ENCODE data around the gene RTKN.
"Not testable (repeated sequence)": the region's sequence is repeated elsewhere in the genome, so short reads cannot be mapped to it uniquely, and the experiment has no call there.

Gene RTKN

GRCh38 chr2:74460187-74460586 lies 18.4 kb upstream of the RTKN start:
- ATAC-seq: not testable (repeated sequence)

DNA sequence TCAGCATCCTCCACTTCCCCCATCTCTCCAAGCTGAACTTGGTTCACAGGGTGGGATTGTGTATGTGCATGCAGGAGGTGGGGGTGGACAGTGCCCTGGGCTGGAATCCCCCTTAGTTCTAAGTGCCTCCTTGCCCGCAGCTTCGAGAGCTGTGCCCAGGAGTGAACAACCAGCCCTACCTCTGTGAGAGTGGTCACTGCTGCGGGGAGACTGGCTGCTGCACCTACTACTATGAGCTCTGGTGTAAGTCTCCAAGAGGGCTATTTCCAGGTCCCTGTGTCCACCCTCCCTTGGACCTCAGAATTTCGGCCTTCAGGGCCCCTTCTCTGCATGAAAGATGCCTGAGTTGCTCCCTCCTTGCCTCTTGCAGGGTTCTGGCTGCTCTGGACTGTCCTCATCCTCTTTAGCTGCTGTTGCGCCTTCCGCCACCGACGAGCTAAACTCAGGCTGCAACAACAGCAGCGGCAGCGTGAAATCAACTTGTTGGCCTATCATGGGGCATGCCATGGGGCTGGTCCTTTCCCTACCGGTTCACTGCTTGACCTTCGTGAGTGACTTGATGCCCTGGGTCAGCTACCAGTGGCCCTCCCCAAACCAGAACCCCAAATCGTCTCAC lies 17.9 kb upstream of the RTKN start:
- ATAC-seq: not testable (repeated sequence)

GRCh38 chr2:74458938-74459363 lies 17.2 kb upstream of the RTKN start:
- ATAC-seq: no peak

DNA sequence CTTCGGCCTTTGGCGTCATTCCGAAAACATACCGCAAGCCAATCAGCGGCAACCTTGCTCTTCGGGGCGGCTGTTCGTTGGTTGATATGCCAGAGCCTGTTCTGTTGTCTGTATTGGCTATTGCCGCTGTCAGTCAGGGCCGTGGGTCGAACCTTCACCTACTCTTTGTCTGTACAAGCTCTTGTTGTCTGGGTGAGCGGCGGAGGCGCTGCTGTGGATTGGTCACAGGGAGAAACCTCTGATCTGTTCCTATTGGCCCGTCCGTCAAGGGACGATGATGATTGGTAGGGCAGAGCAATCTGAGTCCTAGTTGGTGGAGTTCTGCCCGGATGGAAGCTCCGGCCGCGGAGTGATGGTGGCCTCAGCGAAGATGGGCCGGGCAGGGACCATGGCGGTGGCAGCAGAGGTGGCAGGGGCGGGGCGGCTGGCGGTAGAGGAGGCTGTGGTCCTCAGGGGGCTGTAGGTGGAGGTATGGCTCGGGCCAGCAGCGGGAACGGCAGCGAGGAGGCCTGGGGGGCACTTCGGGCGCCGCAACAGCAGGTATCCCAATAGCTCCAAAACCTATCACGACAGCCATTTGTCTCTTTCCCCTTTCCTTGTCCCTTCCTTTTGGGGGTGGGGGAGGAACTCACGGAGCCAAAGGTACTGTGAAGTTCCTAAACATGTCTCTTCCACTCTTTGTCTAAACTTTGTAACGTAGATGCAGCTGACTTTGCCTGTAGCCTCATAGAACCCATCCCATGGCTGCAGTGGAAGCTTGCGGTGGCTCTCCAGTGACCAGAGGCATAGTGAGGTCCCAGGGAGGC lies 16.6 kb upstream of the RTKN start, which contains the start of gene WBP1:
Gene WBP1, plus strand, starts transcription at position 307 of the 806 bp plus-strand sequence. Its CDS starts 165 bp downstream, at position 472.
- peak; percentile 87 to 91 for ATAC-seq

GRCh38 chr2:74457549-74458131 lies 15.9 kb upstream of the RTKN start:
- peak; percentile 18 to 23 for ATAC-seq

- no peak for ATAC-seq
These were observed 15.4 kb upstream of the RTKN start for GRCh38 chr2:74457129-74457548.

GRCh38 chr2:74454654-74455511 lies 13.1 kb upstream of the RTKN start, which contains the start of gene INO80B:
TSS of gene INO80B (plus strand) at chr2:74455087. CDS start at chr2:74455117, 30 bp downstream.
- ATAC-seq: peak; percentile 45 to 54

DNA sequence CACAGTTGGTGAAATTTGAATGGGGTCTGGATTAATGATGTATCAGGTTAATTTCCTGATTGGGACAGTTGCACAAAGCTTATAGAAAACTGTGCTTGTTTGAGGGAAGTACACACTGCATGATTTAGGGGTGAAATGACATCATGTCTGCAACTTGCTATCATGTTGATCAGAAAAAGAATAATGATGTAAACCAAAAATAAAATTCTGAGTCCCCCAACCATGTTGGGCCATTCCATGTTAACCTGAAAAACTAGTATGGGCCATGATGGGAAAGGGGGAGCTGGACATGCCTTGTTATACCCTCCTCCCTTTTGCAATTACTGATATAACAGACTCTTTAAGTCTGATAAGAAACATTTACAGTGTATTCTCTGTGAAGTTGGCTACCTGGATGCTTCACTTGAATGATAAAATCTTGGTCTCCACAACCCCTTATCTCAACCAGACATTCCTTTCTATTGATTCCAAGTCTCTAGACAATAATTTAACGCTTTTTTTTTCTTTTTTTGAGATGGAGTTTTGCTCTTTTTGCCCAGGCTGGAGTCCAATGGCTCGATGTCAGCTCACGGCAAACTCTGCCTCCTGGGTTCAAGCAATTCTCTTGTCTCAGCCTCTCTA lies 8.9 kb upstream of the RTKN start:
- no peak for ATAC-seq

DNA sequence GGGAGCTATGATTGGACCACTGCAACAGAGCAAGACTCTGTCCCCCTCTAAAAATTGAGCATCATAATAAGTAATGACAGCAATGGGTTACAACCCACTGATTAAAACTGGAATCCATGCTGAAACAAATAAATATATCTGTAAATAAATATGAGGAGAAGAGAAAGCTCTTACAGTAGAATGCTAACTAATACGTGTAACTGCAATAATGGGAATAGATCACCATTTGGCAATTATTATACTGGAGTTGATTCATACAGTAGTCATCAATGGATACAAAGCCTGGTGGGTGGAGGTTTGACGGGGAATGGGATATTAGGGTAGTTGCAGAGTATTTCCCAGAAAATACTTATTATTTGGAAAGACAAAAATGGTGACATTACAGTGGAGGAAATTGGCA lies 7.0 kb upstream of the RTKN start:
- ATAC-seq: no peak

DNA sequence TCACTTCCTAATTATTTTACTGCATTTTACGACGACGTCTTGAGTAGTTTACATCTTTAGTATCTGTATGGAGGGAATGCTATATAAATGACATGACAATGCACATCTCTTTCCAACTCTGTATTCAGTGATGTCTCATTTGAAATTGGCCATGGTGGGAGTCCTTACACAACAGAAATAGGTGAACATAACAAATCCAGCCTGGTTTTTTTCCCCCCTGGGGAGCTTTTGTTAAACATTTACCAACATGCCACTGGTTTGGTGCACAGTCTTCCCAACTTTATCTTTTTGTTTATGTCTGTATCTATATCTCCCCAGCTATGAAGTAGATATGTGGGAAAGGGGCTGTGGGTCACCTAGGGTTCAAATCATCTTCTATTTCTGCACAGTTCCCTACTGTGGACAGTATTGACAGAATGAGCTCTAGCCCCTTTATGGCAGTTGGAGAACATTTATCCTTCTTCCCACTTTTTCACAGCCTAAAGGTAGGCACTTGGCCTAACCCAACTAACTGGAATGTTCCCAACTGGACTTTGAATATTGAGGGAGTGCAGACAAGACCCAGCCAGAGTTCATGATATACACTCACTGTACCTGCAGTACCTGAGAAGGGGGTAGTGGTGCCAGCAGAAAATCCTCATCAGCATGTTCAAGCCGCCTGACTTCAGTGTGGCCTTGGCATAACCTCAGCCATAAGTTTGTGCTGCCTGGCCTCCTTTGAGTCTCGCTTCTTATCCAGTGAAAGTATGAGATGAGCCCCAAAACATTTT lies 5.7 kb upstream of the RTKN start:
- ATAC-seq: no peak

- no peak for ATAC-seq
These were observed 3.0 kb upstream of the RTKN start for GRCh38 chr2:74444498-74445318.

DNA sequence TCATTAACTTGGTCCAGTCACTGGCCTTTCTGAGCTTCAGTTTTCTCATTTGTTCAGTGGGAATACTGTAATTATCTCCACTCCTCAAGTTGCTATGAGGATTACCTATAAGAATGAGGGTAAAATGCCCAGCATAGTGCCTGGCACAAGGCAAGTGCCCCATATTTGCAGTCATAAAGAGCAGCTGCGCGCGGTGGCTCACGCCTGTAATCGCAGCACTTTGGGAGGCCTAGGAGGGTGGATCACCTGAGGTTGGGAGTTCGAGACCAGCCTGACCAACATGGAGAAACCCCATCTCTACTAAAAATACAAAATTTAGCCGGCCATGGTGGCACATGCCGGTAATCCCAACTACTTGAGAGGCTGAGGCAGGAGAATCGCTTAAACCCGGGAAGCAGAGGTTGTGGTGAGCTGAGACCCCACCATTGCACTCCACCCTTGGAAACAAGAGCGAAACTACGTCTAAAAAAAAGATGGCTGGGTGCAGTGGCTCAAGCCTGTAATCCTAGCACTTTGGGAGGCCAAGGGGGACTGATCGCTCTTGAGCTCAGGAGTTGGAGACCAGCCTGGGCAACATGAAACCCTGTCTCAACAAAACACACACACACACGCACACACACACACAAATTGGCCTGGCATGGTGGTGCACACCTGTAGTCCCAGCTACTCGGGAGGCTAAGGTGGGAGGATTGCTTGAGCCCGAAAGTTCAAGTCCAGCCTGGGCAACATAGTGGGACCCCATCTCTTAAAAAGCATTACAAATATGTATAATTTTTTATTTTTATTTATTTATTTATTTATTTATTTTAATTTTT lies 953 bp upstream of the RTKN start:
- not testable (repeated sequence) for ATAC-seq

- ATAC-seq: no peak
These were observed 507 bp downstream of the RTKN start for GRCh38 chr2:74441170-74441689.

GRCh38 chr2:74440378-74441169 lies 1.2 kb downstream of the RTKN start:
- peak; percentile 79 to 84 for ATAC-seq

- ATAC-seq: no peak
These were observed 1.8 kb downstream of the RTKN start for GRCh38 chr2:74439803-74440377.

DNA sequence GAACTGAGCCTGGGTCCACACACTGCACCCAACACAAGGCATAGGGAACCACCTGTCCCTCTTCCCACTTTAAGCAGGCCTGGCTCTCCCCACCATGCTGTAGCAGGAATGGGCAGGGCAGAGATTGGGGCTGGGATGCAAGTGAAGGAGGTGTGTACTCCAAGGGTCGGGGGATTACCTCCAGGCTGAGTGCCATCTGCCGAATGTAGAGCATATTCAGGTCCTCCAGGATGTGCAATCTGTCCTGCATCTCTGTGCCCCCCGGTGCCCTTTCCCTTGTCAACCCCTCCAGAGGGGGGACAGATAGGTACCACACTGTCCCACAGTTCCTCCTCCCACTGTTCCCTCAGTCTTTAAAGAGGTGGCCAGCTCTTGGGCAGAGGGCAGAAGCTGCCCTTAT lies 2.4 kb downstream of the RTKN start:
- ATAC-seq: no peak

DNA sequence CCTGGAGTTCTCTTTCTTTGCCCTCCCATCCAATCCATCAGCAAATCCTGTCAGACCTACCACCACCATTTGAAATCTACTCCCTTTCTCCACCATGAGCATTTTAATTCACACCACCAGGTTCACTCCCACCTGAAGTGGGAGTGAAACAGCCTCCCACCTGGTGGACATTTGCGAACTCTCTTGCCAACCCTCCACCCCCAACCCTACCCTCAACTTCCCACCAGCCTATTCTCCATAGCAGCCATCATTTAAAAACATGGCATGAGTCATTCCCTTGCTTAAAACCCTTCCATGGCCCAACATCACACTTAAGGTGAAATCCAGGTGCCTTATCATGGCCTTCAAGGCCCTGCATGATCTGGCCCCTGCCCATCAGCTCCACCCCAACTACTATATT lies 3.5 kb downstream of the RTKN start:
- no peak for ATAC-seq

Data from activated CD4-positive, CD25-positive, alpha-beta regulatory T cell treated with anti-CD3 and anti-CD28 coated beads, Interleukin-2, amount 50 U/mL, for 24 hours (primary cell).